ENCODE measurements around the gene VAV2.

VAV2 gene

GRCh38 chr9:133809335-133809734 lies 182.8 kb downstream of the VAV2 start:
- no peak for TF ChIP-seq CTCF (IDR thresholded peaks at IDR 0.05)
- Histone ChIP-seq H3K4me1 (ENCODE audit: control insufficient read depth in 1 of 2, insufficient read depth in 1 of 2, low read depth in 1 of 2, low read length in 1 of 2) (no peaks in the 10 kb centered on the region), H3K27me3 (no peaks in the 10 kb centered on the region), H3K4me3 (ENCODE audit: low read depth in 1 of 2, low read length in 1 of 2) (no peak overlapping the region), H3K36me3 (no peaks in the 10 kb centered on the region), H3K9me3 (no peaks in the 10 kb centered on the region), H3K27ac (no peak overlapping the region)

- H3K4me3 ChIP-seq (ENCODE audit: low read depth in 1 of 2, low read length in 1 of 2), result no peak overlapping the region
- H3K4me1 ChIP-seq (ENCODE audit: control insufficient read depth in 1 of 2, insufficient read depth in 1 of 2, low read depth in 1 of 2, low read length in 1 of 2), result no peaks in the 10 kb centered on the region
- H3K9me3 ChIP-seq, result no peaks in the 10 kb centered on the region
- no peak for TF ChIP-seq CTCF (IDR thresholded peaks at IDR 0.05)
- no peaks in the 10 kb centered on the region for H3K27me3 ChIP-seq
- no peaks in the 10 kb centered on the region for H3K36me3 ChIP-seq
- H3K27ac ChIP-seq, result no peak overlapping the region
Observed at GRCh38 chr9:133807818-133808217, 184.3 kb downstream of the VAV2 start.

- Histone ChIP-seq H3K4me3 (ENCODE audit: low read depth in 1 of 2, low read length in 1 of 2) (no peak overlapping the region), H3K27me3 (no peaks in the 10 kb centered on the region), H3K27ac (no peak overlapping the region), H3K4me1 (ENCODE audit: control insufficient read depth in 1 of 2, insufficient read depth in 1 of 2, low read depth in 1 of 2, low read length in 1 of 2) (no peaks in the 10 kb centered on the region), H3K36me3 (no peaks in the 10 kb centered on the region), H3K9me3 (no peaks in the 10 kb centered on the region)
- no peak for TF ChIP-seq CTCF (IDR thresholded peaks at IDR 0.05)
Observed at GRCh38 chr9:133807037-133807436, 185.1 kb downstream of the VAV2 start.

- H3K27ac ChIP-seq, result no peak overlapping the region
- H3K4me3 ChIP-seq (ENCODE audit: low read depth in 1 of 2, low read length in 1 of 2), result no peak overlapping the region
- H3K9me3 ChIP-seq, result no peaks in the 10 kb centered on the region
- H3K27me3 ChIP-seq, result no peaks in the 10 kb centered on the region
- no peaks in the 10 kb centered on the region for H3K36me3 ChIP-seq
- no peak for TF ChIP-seq CTCF (IDR thresholded peaks at IDR 0.05)
- H3K4me1 ChIP-seq (ENCODE audit: control insufficient read depth in 1 of 2, insufficient read depth in 1 of 2, low read depth in 1 of 2, low read length in 1 of 2), result no peaks in the 10 kb centered on the region
Observed at GRCh38 chr9:133806623-133807010, 185.5 kb downstream of the VAV2 start.

- Histone ChIP-seq H3K4me1 (ENCODE audit: control insufficient read depth in 1 of 2, insufficient read depth in 1 of 2, low read depth in 1 of 2, low read length in 1 of 2) (no peaks in the 10 kb centered on the region), H3K27ac (no peak overlapping the region), H3K4me3 (ENCODE audit: low read depth in 1 of 2, low read length in 1 of 2) (no peak overlapping the region), H3K9me3 (no peaks in the 10 kb centered on the region), H3K36me3 (no peaks in the 10 kb centered on the region), H3K27me3 (no peaks in the 10 kb centered on the region)
- no peak for TF ChIP-seq CTCF (IDR thresholded peaks at IDR 0.05)
Observed at GRCh38 chr9:133805876-133806622, 186.1 kb downstream of the VAV2 start.
